ENCODE results near the gene RSRC1. TPM values are rescaled to one million over a fixed set of nuclear protein-coding genes. Genes with fewer than 3 reads are reported as not detected.

The RSRC1 gene
- total and polyA plus RNA-seq, 3 experiments from 2014 or later, result 32.9 to 43.3 (median 35.4) TPM

DNA sequence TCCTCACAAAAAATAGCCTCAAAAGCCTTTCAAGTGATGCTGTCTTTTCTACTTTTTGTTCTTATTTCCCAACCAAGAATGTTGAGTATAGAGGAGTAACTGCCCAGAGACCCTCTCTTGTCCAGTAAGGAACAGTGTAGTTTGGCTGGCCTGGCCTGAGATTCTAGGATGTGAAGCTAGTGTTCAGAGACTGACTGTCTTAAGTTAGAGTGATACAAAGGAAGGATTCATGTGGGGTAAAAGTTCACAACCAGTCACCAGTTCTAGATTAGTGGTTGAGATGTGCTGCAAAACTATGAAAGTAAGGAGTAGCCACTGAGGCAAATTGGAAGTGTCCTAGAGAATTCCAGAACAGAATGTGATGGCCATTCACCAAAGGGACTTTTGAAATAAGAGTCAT, 49.1 kb downstream of the RSRC1 start:
- Mint-ChIP-seq H3K27ac (no peak overlapping the region), H3K36me3 (peaks cover 27 to 50% (median 31%) of the 10 kb centered on the region in 3 donors), H3K4me3 (no peak overlapping the region), H3K27me3 (no peaks in the 10 kb centered on the region), H3K9me3 (peaks cover 0 to 3% (median 0%) of the 10 kb centered on the region in 5 donors), H3K4me1 (peaks cover 0 to 11% (median 8%) of the 10 kb centered on the region in 3 donors)
- H3K27ac ChIP-seq (ENCODE audit: low read depth, low read length), result no peak overlapping the region
- CTCF ChIA-PET, result no interaction called here
- no peaks in the 10 kb centered on the region for H3K27me3 ChIP-seq (ENCODE audit: insufficient read depth, low read length, poor library complexity, severe bottlenecking)
- no peaks in the 10 kb centered on the region for H3K4me1 ChIP-seq (ENCODE audit: insufficient read depth, low read length)
- H3K9me3 ChIP-seq (ENCODE audit: low read length), result no peaks in the 10 kb centered on the region
- POLR2A ChIA-PET, result no interaction called here
- no peaks in the 10 kb centered on the region for H3K36me3 ChIP-seq (ENCODE audit: insufficient read depth, low read length)
- no peak for DNase-seq
- no peak overlapping the region for H3K4me3 ChIP-seq (ENCODE audit: low read length)

DNA sequence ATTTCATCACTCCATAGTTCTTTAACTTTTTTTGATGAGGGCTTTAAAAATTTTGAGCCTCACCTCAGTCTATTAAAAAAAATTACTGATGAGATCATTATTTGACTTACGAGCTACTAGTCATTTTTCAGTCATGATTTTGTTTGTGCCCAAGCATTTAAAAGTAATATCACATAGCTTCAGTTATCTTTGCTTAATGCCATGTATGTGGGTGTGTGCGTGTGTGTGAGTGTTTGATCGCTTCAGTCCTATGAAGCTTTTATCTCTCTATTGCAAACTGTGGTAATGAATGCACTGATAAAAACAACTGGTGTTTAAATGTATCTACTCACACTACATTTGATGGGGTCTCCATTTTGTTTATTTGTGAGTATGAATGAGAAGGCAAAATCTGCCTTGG, 49.8 kb downstream of the RSRC1 start:
- Mint-ChIP-seq H3K4me3 (no peak overlapping the region), H3K9me3 (peaks cover 0 to 3% (median 0%) of the 10 kb centered on the region in 5 donors), H3K4me1 (peaks cover 0 to 11% (median 10%) of the 10 kb centered on the region in 3 donors), H3K36me3 (peaks cover 24 to 45% (median 26%) of the 10 kb centered on the region in 3 donors), H3K27me3 (no peaks in the 10 kb centered on the region), H3K27ac (no peak overlapping the region)
- DNase-seq, result no peak
- Histone ChIP-seq H3K36me3 (ENCODE audit: insufficient read depth, low read length) (no peaks in the 10 kb centered on the region), H3K4me3 (ENCODE audit: low read length) (no peak overlapping the region), H3K27ac (ENCODE audit: low read depth, low read length) (no peak overlapping the region), H3K4me1 (ENCODE audit: insufficient read depth, low read length) (no peaks in the 10 kb centered on the region), H3K27me3 (ENCODE audit: insufficient read depth, low read length, poor library complexity, severe bottlenecking) (no peaks in the 10 kb centered on the region), H3K9me3 (ENCODE audit: low read length) (no peaks in the 10 kb centered on the region)
- CTCF ChIA-PET, result no interaction called here
- POLR2A ChIA-PET, result no interaction called here

DNA sequence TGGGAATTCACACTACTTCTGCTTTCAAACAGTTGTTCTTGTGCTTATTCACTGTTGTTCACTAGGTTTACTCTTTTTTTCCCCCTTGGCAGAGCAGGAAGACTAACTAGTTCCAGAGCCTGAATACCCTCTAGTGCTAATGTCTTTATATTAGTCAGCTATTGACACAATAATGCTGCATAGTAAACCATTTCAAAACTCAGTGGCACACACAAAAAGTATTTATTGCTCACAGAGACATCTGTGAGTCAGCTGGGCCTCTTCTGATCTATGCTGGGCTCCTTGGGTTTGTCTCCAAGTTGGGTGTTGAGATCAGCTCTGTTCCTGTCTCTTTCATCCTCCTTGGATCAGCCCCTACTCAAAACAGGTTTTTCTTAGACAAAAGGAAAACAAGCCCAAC, 51.1 kb downstream of the RSRC1 start:
- H3K36me3 ChIP-seq (ENCODE audit: insufficient read depth, low read length), result no peaks in the 10 kb centered on the region
- no peak overlapping the region for H3K4me3 Mint-ChIP-seq
- no peak overlapping the region for H3K27ac ChIP-seq (ENCODE audit: low read depth, low read length)
- H3K9me3 ChIP-seq (ENCODE audit: low read length), result no peaks in the 10 kb centered on the region
- H3K9me3 Mint-ChIP-seq, result no peaks in the 10 kb centered on the region
- H3K4me3 ChIP-seq (ENCODE audit: low read length), result no peak overlapping the region
- H3K27me3 Mint-ChIP-seq, result no peaks in the 10 kb centered on the region
- CTCF ChIA-PET, result no interaction called here
- POLR2A ChIA-PET, result no interaction called here
- DNase-seq, result no peak
- H3K4me1 ChIP-seq (ENCODE audit: insufficient read depth, low read length), result no peaks in the 10 kb centered on the region
- H3K27me3 ChIP-seq (ENCODE audit: insufficient read depth, low read length, poor library complexity, severe bottlenecking), result no peaks in the 10 kb centered on the region
- peaks cover 22 to 40% (median 24%) of the 10 kb centered on the region in 3 donors for H3K36me3 Mint-ChIP-seq
- no peak overlapping the region for H3K27ac Mint-ChIP-seq
- peaks cover 5 to 13% (median 10%) of the 10 kb centered on the region in 3 donors for H3K4me1 Mint-ChIP-seq

DNA sequence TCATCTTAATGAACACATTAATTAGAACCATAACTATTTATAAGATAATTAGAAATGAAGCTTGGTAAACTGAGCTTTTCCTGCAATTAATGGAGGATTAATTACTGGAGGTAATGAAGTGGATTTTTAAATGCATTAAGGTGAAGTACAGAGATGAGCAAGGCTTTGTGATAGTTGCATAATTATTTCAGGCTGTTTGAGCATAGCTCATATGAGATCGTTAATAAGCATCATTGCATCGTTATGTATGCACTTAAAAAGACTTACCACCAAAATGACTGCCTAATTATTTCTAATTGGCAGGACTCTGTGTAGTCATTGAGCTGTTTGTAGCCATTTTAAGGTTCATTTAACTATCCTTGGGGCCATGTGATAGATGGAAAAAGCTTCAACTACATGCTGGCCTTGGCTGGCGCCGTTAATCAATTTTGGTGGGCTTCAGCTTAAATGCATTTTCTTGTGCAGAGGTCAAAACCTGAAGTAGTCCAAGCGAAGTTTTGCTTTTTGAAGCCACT, 55.3 kb downstream of the RSRC1 start:
- H3K36me3 ChIP-seq (ENCODE audit: insufficient read depth, low read length), result no peaks in the 10 kb centered on the region
- no peaks in the 10 kb centered on the region for H3K4me1 ChIP-seq (ENCODE audit: insufficient read depth, low read length)
- Mint-ChIP-seq H3K27ac (no peak overlapping the region), H3K36me3 (peaks cover 17 to 52% (median 21%) of the 10 kb centered on the region in 3 donors), H3K4me1 (peaks cover 21 to 37% (median 26%) of the 10 kb centered on the region in 3 donors), H3K27me3 (no peaks in the 10 kb centered on the region), H3K4me3 (no peak overlapping the region), H3K9me3 (peaks cover 0 to 5% (median 0%) of the 10 kb centered on the region in 5 donors)
- H3K27ac ChIP-seq (ENCODE audit: low read depth, low read length), result no peak overlapping the region
- H3K9me3 ChIP-seq (ENCODE audit: low read length), result no peaks in the 10 kb centered on the region
- H3K27me3 ChIP-seq (ENCODE audit: insufficient read depth, low read length, poor library complexity, severe bottlenecking), result no peaks in the 10 kb centered on the region
- ChIA-PET POLR2A (no interaction called here), CTCF (no interaction called here)
- DNase-seq, result no peak
- no peak overlapping the region for H3K4me3 ChIP-seq (ENCODE audit: low read length)

DNA sequence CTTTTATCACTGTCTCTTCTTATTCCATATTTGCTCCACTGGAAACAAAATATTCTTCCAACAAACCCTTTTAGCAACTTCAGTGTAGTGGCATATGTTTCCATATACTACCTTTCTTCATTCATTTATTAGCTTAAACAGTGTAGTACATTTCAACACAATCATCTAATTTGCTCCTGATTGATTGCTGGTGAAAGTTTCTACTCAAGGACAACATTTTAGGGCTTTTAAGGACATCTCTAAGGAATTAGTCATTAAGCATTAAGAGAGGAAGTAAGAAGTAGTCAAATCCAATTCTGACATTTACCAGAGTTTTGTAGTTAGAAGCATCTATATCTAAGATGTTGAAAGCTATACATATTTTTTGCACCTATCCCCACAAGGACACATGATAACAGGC, 55.8 kb downstream of the RSRC1 start:
- Mint-ChIP-seq H3K36me3 (peaks cover 19 to 54% (median 19%) of the 10 kb centered on the region in 3 donors), H3K27me3 (no peaks in the 10 kb centered on the region), H3K4me1 (peaks cover 21 to 37% (median 26%) of the 10 kb centered on the region in 3 donors), H3K4me3 (no peak overlapping the region), H3K27ac (no peak overlapping the region), H3K9me3 (peaks cover 0 to 7% (median 0%) of the 10 kb centered on the region in 5 donors)
- Histone ChIP-seq H3K9me3 (ENCODE audit: low read length) (no peaks in the 10 kb centered on the region), H3K4me3 (ENCODE audit: low read length) (no peak overlapping the region), H3K4me1 (ENCODE audit: insufficient read depth, low read length) (no peaks in the 10 kb centered on the region), H3K36me3 (ENCODE audit: insufficient read depth, low read length) (no peaks in the 10 kb centered on the region), H3K27me3 (ENCODE audit: insufficient read depth, low read length, poor library complexity, severe bottlenecking) (no peaks in the 10 kb centered on the region), H3K27ac (ENCODE audit: low read depth, low read length) (no peak overlapping the region)
- CTCF ChIA-PET, result no interaction called here
- DNase-seq, result no peak
- POLR2A ChIA-PET, result no interaction called here

DNA sequence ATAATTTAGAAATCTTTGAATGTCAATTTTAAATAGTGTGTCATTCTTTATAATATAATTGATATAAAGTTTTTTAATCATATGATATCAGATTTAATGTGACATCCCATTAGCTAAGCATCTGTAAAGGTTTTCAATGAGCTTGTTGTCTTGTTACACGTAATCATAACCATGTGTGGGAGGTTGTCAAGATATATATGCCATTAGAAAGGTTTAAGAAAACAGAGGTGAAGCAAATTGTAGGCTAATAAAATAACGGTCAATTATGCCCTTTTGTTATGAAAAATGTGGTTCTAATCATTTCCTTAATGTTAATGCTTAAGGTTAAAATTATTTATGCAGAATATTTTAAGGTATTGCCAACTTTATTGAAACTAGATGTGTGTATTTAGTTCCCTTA, 56.3 kb downstream of the RSRC1 start:
- Histone ChIP-seq H3K9me3 (ENCODE audit: low read length) (no peaks in the 10 kb centered on the region), H3K27me3 (ENCODE audit: insufficient read depth, low read length, poor library complexity, severe bottlenecking) (no peaks in the 10 kb centered on the region), H3K27ac (ENCODE audit: low read depth, low read length) (no peak overlapping the region), H3K4me3 (ENCODE audit: low read length) (no peak overlapping the region), H3K4me1 (ENCODE audit: insufficient read depth, low read length) (no peaks in the 10 kb centered on the region), H3K36me3 (ENCODE audit: insufficient read depth, low read length) (no peaks in the 10 kb centered on the region)
- no peak for DNase-seq
- Mint-ChIP-seq H3K4me1 (peaks cover 21 to 37% (median 26%) of the 10 kb centered on the region in 3 donors), H3K27me3 (no peaks in the 10 kb centered on the region), H3K36me3 (peaks cover 18 to 54% (median 22%) of the 10 kb centered on the region in 3 donors), H3K4me3 (no peak overlapping the region), H3K27ac (no peak overlapping the region), H3K9me3 (peaks cover 0 to 11% (median 0%) of the 10 kb centered on the region in 5 donors)
- POLR2A ChIA-PET, result no interaction called here
- CTCF ChIA-PET, result no interaction called here

DNA sequence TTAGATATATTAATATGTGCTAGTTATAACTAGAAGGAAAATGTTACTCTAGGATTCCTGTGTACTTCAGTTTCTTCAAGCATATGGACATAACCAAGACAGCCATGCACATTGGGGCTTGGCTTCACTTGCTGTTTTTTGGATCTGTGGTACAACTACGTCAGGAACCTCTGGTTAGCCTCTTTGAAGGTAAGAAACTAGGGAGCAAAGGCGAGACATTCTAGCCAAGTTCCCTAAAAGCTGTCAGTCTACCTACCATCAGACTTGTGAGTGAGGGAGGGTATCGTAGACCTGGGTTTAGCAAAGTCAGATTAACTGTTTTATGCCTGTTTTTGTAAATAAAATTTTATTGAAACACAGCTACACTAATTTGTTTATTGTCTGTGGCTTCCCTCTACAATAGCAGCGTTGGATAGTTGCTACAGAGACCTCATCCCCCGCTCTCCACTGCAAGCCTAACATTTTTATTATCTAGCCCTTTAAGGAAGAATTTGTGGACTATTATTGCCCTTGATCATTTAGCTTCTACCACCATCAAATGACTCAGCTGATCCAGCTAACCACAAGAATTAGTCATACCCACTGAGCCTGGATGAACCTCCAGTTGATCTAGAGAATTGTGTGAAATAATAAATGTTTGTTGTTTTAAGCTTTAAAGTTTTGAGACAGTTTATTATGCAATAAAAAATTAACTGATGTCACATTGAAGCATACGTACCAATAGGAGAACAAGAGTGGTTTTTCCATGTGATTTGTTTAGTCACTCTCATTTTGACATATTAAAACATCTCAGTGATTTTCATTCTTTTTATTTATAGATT, 58.1 kb downstream of the RSRC1 start:
- no peaks in the 10 kb centered on the region for H3K36me3 ChIP-seq (ENCODE audit: insufficient read depth, low read length)
- Mint-ChIP-seq H3K36me3 (peaks cover 15 to 54% (median 26%) of the 10 kb centered on the region in 3 donors), H3K27me3 (no peaks in the 10 kb centered on the region), H3K4me1 (peaks cover 17 to 34% (median 26%) of the 10 kb centered on the region in 3 donors), H3K4me3 (no peak overlapping the region), H3K9me3 (peaks cover 0 to 15% (median 0%) of the 10 kb centered on the region in 5 donors), H3K27ac (no peak overlapping the region)
- no peaks in the 10 kb centered on the region for H3K27me3 ChIP-seq (ENCODE audit: insufficient read depth, low read length, poor library complexity, severe bottlenecking)
- no peak overlapping the region for H3K27ac ChIP-seq (ENCODE audit: low read depth, low read length)
- no peaks in the 10 kb centered on the region for H3K9me3 ChIP-seq (ENCODE audit: low read length)
- POLR2A ChIA-PET, result no interaction called here
- H3K4me3 ChIP-seq (ENCODE audit: low read length), result no peak overlapping the region
- DNase-seq, result no peak
- CTCF ChIA-PET, result no interaction called here
- H3K4me1 ChIP-seq (ENCODE audit: insufficient read depth, low read length), result no peaks in the 10 kb centered on the region

DNA sequence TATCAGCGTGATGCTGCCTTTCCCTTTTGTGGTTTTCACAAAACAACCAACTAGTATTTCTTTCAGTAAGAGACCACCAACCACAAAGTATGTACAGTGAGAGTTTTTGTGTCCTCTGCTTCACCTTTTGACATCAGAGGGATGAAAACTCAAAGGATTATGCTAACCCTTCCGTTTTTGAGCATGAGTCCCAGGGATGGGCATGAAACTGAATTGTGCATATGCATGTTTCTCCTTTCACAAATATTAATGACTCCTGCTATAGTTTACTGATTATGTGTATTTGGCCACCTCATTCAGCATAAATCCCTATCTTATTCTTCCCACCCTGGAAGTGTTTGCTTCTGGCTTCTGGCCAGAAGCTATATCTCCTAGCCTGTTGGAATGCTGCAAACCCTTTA, 59.2 kb downstream of the RSRC1 start:
- no peaks in the 10 kb centered on the region for H3K4me1 ChIP-seq (ENCODE audit: insufficient read depth, low read length)
- DNase-seq, result no peak
- no peaks in the 10 kb centered on the region for H3K36me3 ChIP-seq (ENCODE audit: insufficient read depth, low read length)
- H3K36me3 Mint-ChIP-seq, result peaks cover 11 to 49% (median 25%) of the 10 kb centered on the region in 3 donors
- no peaks in the 10 kb centered on the region for H3K27me3 ChIP-seq (ENCODE audit: insufficient read depth, low read length, poor library complexity, severe bottlenecking)
- no peaks in the 10 kb centered on the region for H3K9me3 ChIP-seq (ENCODE audit: low read length)
- H3K27me3 Mint-ChIP-seq, result no peaks in the 10 kb centered on the region
- POLR2A ChIA-PET, result no interaction called here
- no peak overlapping the region for H3K4me3 Mint-ChIP-seq
- CTCF ChIA-PET, result no interaction called here
- peaks cover 17 to 30% (median 26%) of the 10 kb centered on the region in 3 donors for H3K4me1 Mint-ChIP-seq
- H3K4me3 ChIP-seq (ENCODE audit: low read length), result no peak overlapping the region
- no peak overlapping the region for H3K27ac ChIP-seq (ENCODE audit: low read depth, low read length)
- H3K9me3 Mint-ChIP-seq, result peaks cover 0 to 18% (median 3%) of the 10 kb centered on the region in 5 donors
- H3K27ac Mint-ChIP-seq, result no peak overlapping the region
